HG03378 (cell line): ENCODE results near the gene MARCHF2.

ENCODE experiments used
- ATAC-seq: cut with Tn5 transposase; IDR thresholded peaks from one replicate; pipeline ENCODE4 v1.9.1; 2021; ENCODE audit warnings: mild to moderate bottlenecking, moderate library complexity; ENCODE audit not compliant: unreplicated experiment

MARCHF2 gene

GRCh38 chr19:8473648-8474476 is 60.8 kb downstream of the MARCHF2 start:
- ATAC-seq: no peak

- no peak for ATAC-seq
These were observed 61.9 kb downstream of the MARCHF2 start for GRCh38 chr19:8475005-8475404.

GRCh38 chr19:8476524-8476923 is 63.4 kb downstream of the MARCHF2 start:
- ATAC-seq: no peak

- no peak for ATAC-seq
These were observed 64.8 kb downstream of the MARCHF2 start for GRCh38 chr19:8477889-8478288.

- ATAC-seq: no peak
These were observed 65.5 kb downstream of the MARCHF2 start for GRCh38 chr19:8478598-8478997.

- ATAC-seq: no peak
These were observed 68.1 kb downstream of the MARCHF2 start for GRCh38 chr19:8481201-8481600.

GRCh38 chr19:8481616-8482015 is 68.5 kb downstream of the MARCHF2 start:
- ATAC-seq: no peak

- no peak for ATAC-seq
These were observed 69.6 kb downstream of the MARCHF2 start for GRCh38 chr19:8482696-8483095.

GRCh38 chr19:8483165-8483564 is 70.1 kb downstream of the MARCHF2 start:
- no peak for ATAC-seq

- no peak for ATAC-seq
These were observed 71.3 kb downstream of the MARCHF2 start for GRCh38 chr19:8484331-8484894.

GRCh38 chr19:8485561-8486371 is 72.7 kb downstream of the MARCHF2 start:
- ATAC-seq: no peak

GRCh38 chr19:8486661-8487136 is 73.6 kb downstream of the MARCHF2 start:
- ATAC-seq: no peak

GRCh38 chr19:8487137-8487851 is 74.2 kb downstream of the MARCHF2 start:
- no peak for ATAC-seq

GRCh38 chr19:8488365-8488764 is 75.3 kb downstream of the MARCHF2 start:
- ATAC-seq: no peak
